Measurements from ENCODE around the gene EGFL6. TPM values are rescaled to one million over a fixed set of nuclear protein-coding genes. Genes with fewer than 3 reads are reported as not detected.

Gene EGFL6
- total RNA-seq, 2 donors from 2014 or later: not detected

DNA sequence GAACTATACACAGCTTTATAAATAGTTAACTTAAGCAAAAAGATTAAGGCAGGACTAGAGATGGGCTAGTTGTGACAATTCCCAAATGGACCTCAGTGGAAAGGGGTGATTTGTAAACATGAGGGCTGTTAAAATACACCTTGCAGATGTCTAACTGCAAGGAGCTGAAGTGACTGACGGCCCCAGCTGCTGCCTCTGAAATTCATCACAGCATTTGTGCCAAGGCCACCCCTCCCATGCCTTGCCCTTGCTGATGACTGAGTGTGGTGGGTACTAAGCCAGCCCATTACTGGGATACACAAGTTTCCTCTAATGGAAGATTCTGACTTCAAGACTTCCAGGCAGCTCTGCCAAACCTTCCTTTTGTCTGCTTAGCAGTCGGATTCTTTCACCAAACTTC lies 23.7 kb upstream of the EGFL6 start:
- no peak for ATAC-seq
- no peaks in the 10 kb centered on the region for H3K4me1 ChIP-seq
- intact Hi-C loops (cut with DNase I): no loop called here
- H3K9me3 ChIP-seq: no peaks in the 10 kb centered on the region
- no peak overlapping the region for H3K4me3 ChIP-seq
- H3K27ac ChIP-seq: no peak overlapping the region
- no peaks in the 10 kb centered on the region for H3K27me3 ChIP-seq
- no peaks in the 10 kb centered on the region for H3K36me3 ChIP-seq (replicated peaks in 1 of 2; ENCODE audit: insufficient read depth in 1 of 2, low read depth in 2 of 2)
- TF ChIP-seq POLR2A (IDR thresholded peaks at IDR 0.05): no peak
- no peak for TF ChIP-seq CTCF (IDR thresholded peaks at IDR 0.05)
- 78 to 85% methylated on average over 2 of the region's 2 CpGs for WGBS, 2 donors
- no peak for DNase-seq

DNA sequence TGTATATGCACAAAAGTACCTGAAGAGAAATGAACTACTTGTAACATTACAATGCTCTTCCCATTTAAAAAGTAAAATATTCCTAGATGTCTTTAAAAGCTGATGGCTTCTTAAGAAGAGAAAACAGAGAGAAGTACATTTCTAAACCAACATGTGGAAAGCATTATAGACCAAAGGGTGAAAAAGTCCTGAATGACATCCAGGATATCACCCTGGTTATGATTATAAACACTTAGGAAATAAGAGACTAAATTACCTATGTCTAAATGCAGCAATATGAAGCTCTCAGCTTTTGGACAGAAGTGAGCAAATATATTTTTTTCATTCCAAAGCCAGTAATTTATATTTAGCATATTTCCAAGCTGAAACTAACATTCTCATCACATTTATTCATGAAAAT lies 21.7 kb upstream of the EGFL6 start:
- no peak overlapping the region for H3K27ac ChIP-seq

GRCh38 chrX:13550346-13550745 lies 19.1 kb upstream of the EGFL6 start:
- no peak overlapping the region for H3K27ac ChIP-seq
- TF ChIP-seq CTCF (IDR thresholded peaks at IDR 0.05) (no peak), POLR2A (IDR thresholded peaks at IDR 0.05) (no peak)
- no peak overlapping the region for H3K4me3 ChIP-seq
- no peaks in the 10 kb centered on the region for H3K4me1 ChIP-seq
- H3K9me3 ChIP-seq: no peaks in the 10 kb centered on the region
- DNase-seq (no peak), ATAC-seq (no peak)
- no peaks in the 10 kb centered on the region for H3K27me3 ChIP-seq
- no peaks in the 10 kb centered on the region for H3K36me3 ChIP-seq (replicated peaks in 1 of 2; ENCODE audit: insufficient read depth in 1 of 2, low read depth in 2 of 2)
- intact Hi-C loops (cut with DNase I): no loop called here

More for the DNA sequence above, 21.7 kb upstream of the EGFL6 start:
- ATAC-seq (no peak), DNase-seq (no peak)
- Histone ChIP-seq H3K27me3 (no peaks in the 10 kb centered on the region), H3K4me3 (no peak overlapping the region), H3K4me1 (no peaks in the 10 kb centered on the region), H3K9me3 (no peaks in the 10 kb centered on the region), H3K36me3 (replicated peaks in 1 of 2; ENCODE audit: insufficient read depth in 1 of 2, low read depth in 2 of 2) (no peaks in the 10 kb centered on the region)
- intact Hi-C loops (cut with DNase I): no loop called here
- TF ChIP-seq CTCF (IDR thresholded peaks at IDR 0.05): no peak
- no peak for TF ChIP-seq POLR2A (IDR thresholded peaks at IDR 0.05)

DNA sequence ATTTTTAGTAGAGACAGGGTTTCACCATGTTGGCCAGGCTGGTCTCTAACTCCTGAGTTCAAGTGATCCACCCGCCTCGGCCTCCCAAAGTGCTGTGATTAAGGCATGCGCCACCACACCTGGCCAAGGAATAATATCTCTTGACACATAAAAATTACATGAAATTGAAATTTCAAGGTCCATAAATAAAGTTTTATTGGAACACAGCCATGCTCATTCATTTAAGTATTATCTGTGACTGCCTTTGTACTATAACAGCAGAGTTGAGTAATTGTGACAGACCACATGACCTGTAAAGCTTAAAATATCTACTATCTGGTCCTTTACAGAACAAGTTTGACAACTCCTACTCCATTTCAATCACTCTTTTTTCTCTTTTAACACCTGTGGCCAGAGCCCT lies 17.8 kb upstream of the EGFL6 start:
- 77 to 85% methylated on average over 3 of the region's 3 CpGs for WGBS, 2 donors
- no peaks in the 10 kb centered on the region for H3K9me3 ChIP-seq
- ATAC-seq (no peak), DNase-seq (no peak)
- H3K4me1 ChIP-seq: no peaks in the 10 kb centered on the region
- H3K36me3 ChIP-seq (replicated peaks in 1 of 2; ENCODE audit: insufficient read depth in 1 of 2, low read depth in 2 of 2): no peaks in the 10 kb centered on the region
- no peak overlapping the region for H3K27ac ChIP-seq
- H3K27me3 ChIP-seq: no peaks in the 10 kb centered on the region
- intact Hi-C loops (cut with DNase I): no loop called here
- H3K4me3 ChIP-seq: no peak overlapping the region
- TF ChIP-seq POLR2A (IDR thresholded peaks at IDR 0.05) (no peak), CTCF (IDR thresholded peaks at IDR 0.05) (no peak)

- Histone ChIP-seq H3K4me1 (no peaks in the 10 kb centered on the region), H3K27ac (no peak overlapping the region), H3K27me3 (no peaks in the 10 kb centered on the region), H3K36me3 (replicated peaks in 1 of 2; ENCODE audit: insufficient read depth in 1 of 2, low read depth in 2 of 2) (no peaks in the 10 kb centered on the region), H3K4me3 (no peak overlapping the region), H3K9me3 (no peaks in the 10 kb centered on the region)
- WGBS, 2 donors: 90% methylated on average over 1 of the region's 1 CpG
- ATAC-seq: no peak
- DNase-seq: no peak
- intact Hi-C loops (cut with DNase I): no loop called here
- TF ChIP-seq CTCF (IDR thresholded peaks at IDR 0.05): no peak
- TF ChIP-seq POLR2A (IDR thresholded peaks at IDR 0.05): no peak
Measured at GRCh38 chrX:13552892-13553291, 16.5 kb upstream of the EGFL6 start.

Data from body of pancreas (tissue), 4 donors.